ENCODE results near the gene RPS4Y2.

Gene RPS4Y2

GRCh38 chrY:20814794-20815193, 58.9 kb downstream of the RPS4Y2 start:
- DNase-seq (ENCODE audit: low spot score), result no peak
- no peak overlapping the region for H3K27ac ChIP-seq
- no peak overlapping the region for H3K4me3 ChIP-seq
- TF ChIP-seq CTCF (IDR thresholded peaks at IDR 0.05), result no peak

GRCh38 chrY:20817067-20817466, 61.2 kb downstream of the RPS4Y2 start:
- Histone ChIP-seq H3K27ac (no peak overlapping the region), H3K4me3 (no peak overlapping the region)
- TF ChIP-seq CTCF (IDR thresholded peaks at IDR 0.05), result no peak
- no peak for DNase-seq (ENCODE audit: low spot score)

Data from coronary artery (tissue), 2 donors.